ENCODE data around the gene HES4.

Gene HES4

GRCh38 chr1:1005774-1006304 lies 5.9 kb upstream of the HES4 start:
- H3K4me3 ChIP-seq (ENCODE audit: low read length) = no peak overlapping the region
- no peak overlapping the region for H2AFZ ChIP-seq (ENCODE audit: low read depth, low read length)
- no peaks in the 10 kb centered on the region for H3K9me3 ChIP-seq (ENCODE audit: low read length)
- peaks cover 29% of the 10 kb centered on the region for H3K4me1 ChIP-seq (ENCODE audit: insufficient read depth, low read length)
- peaks cover 2% of the 10 kb centered on the region for H3K36me3 ChIP-seq (ENCODE audit: insufficient read depth, low read length)
- H3K27me3 ChIP-seq (ENCODE audit: insufficient read depth, low read length) = no peaks in the 10 kb centered on the region

DNA sequence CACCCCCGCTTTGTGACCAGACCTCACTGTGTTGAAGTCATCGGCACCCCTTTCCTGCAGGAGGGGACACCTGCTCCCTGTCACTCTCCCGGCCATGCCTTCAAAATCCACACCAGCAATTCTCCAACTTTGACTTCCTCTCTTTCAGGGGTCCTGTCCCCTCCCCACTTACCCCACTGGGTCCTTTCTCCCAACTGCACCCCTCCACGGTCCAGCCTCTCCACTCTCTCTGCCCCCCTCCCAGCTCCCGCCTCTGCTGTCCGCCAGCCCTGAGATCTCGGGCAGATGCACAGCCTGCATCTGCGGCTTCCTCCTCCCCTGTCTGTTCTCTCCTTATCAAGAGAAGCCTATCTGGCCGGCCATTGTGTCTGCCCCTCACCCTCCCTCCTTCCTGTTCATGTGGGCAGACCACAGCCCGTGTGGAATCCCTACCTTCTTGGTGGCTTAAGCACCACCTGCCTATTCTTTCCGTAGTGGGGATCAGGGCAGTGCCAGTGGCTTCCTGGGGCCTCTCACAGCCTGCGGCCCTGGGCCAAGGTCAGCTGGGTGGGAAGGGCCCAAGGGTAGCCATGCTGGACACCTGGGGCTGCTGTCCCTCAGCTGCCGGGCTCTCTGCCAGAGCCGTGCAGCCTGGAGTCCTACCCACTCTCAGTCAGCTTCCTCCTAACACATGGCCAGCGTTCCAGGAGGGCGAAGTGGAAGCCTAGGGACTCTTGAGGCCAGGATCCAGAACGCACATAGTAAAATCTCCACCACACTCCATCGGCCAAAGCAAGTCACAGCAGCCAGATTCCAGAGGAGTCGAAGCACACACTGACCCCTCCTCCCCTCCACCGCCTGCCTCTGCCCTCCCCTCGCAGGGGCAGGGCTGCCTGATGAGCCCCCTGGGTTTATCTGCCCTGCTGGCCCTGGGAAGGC lies 5.1 kb upstream of the HES4 start:
- Histone ChIP-seq H3K9me3 (ENCODE audit: low read length) (no peaks in the 10 kb centered on the region), H2AFZ (ENCODE audit: low read depth, low read length) (no peak overlapping the region), H3K4me1 (ENCODE audit: insufficient read depth, low read length) (peaks cover 29% of the 10 kb centered on the region)

GRCh38 chr1:1004420-1004779 lies 4.5 kb upstream of the HES4 start:
- Histone ChIP-seq H3K4me3 (ENCODE audit: low read length) (no peak overlapping the region), H3K9me3 (ENCODE audit: low read length) (no peaks in the 10 kb centered on the region), H2AFZ (ENCODE audit: low read depth, low read length) (no peak overlapping the region), H3K36me3 (ENCODE audit: insufficient read depth, low read length) (peaks cover 2% of the 10 kb centered on the region), H3K4me1 (ENCODE audit: insufficient read depth, low read length) (peaks cover 29% of the 10 kb centered on the region), H3K27me3 (ENCODE audit: insufficient read depth, low read length) (no peaks in the 10 kb centered on the region)

More for the DNA sequence above, 5.1 kb upstream of the HES4 start:
- Histone ChIP-seq H3K4me3 (ENCODE audit: low read length) (peak overlapping the region; percentile 34), H3K36me3 (ENCODE audit: insufficient read depth, low read length) (peaks cover 2% of the 10 kb centered on the region), H3K27me3 (ENCODE audit: insufficient read depth, low read length) (no peaks in the 10 kb centered on the region)

GRCh38 chr1:1003618-1004419 lies 3.9 kb upstream of the HES4 start:
- peaks cover 29% of the 10 kb centered on the region for H3K4me1 ChIP-seq (ENCODE audit: insufficient read depth, low read length)
- no peak overlapping the region for H3K4me3 ChIP-seq (ENCODE audit: low read length)
- no peaks in the 10 kb centered on the region for H3K9me3 ChIP-seq (ENCODE audit: low read length)
- peaks cover 2% of the 10 kb centered on the region for H3K36me3 ChIP-seq (ENCODE audit: insufficient read depth, low read length)
- no peak overlapping the region for H2AFZ ChIP-seq (ENCODE audit: low read depth, low read length)
- no peaks in the 10 kb centered on the region for H3K27me3 ChIP-seq (ENCODE audit: insufficient read depth, low read length)

DNA sequence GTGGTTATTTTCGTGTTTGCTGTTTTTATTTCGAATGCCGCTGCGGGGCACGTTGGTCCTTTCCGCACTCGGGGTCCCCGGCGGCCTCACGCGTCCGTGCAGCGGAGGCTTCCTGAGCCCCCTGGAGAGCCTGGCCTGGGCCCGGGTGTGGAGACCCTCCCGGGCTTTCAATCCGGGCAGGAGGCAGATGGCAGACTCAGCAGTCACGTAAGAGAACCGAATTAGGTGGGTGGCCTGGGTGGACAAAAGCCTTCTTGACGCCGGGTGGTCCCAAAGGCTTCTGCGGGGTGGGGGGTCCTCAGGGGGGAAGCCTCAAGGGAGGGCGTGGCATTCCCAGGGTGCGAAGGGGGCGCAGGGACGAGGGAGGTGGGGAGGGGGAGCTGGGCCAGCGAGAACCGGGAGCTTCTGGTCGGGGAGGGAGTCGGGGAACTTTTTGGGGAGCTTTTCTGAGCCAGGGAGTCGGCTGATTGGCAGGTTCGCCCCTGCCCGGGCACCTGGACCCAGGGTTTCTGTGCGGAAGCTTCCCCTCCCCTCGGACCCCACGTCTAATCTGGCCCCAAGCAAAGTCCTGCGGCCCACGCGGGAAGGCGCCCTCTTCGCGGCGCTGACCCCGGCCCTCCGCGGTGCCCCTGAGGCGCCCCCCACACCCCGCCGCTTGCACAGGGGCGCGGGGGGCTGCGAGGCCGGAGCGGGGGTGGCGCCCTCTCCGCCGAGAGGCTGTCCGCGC lies 1.3 kb upstream of the HES4 start:
- H3K9me3 ChIP-seq (ENCODE audit: low read length) = no peaks in the 10 kb centered on the region
- no peak overlapping the region for H2AFZ ChIP-seq (ENCODE audit: low read depth, low read length)
- peaks cover 5% of the 10 kb centered on the region for H3K36me3 ChIP-seq (ENCODE audit: insufficient read depth, low read length)
- H3K27me3 ChIP-seq (ENCODE audit: insufficient read depth, low read length) = no peaks in the 10 kb centered on the region
- H3K4me1 ChIP-seq (ENCODE audit: insufficient read depth, low read length) = peaks cover 45% of the 10 kb centered on the region
- H3K4me3 ChIP-seq (ENCODE audit: low read length) = peak overlapping the region; percentile 52

DNA sequence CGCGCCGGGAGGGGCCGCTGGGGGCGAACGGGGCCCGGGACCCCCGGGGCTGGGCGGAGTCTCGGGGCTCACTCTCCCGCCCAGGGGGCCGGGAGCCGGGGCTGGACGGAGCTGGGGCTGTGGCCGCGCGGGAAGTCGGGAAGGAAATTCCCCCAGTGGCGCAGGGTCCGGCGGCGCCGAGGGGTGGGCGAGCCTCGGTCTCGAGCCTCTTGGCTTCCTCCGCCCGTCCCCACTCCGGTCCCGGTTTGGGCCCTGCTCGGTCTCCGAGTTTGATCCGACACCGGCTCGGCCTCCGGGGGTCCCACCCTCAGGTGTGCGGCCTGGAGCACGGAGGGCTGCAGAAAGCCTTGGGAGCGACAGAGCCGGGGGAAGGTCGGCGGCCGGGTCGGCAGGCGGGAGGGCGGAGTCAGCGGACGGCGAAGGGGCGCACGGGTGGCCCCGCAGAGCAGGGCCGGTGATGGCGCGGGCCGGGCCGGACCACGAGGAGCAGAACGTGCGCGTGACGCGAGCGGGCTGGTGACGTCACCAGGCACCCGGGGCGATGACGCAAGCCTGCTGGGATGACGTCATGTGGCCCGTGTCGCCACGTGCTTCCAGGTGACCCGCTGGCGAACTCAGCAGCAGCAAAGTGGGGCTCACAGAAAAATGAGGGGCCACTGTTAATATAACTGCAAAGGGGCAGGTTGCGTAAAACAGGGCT lies 610 bp upstream of the HES4 start:
- H2AFZ ChIP-seq (ENCODE audit: low read depth, low read length) = no peak overlapping the region
- peak overlapping the region; percentile 52 for H3K4me3 ChIP-seq (ENCODE audit: low read length)
- H3K27me3 ChIP-seq (ENCODE audit: insufficient read depth, low read length) = no peaks in the 10 kb centered on the region
- no peaks in the 10 kb centered on the region for H3K9me3 ChIP-seq (ENCODE audit: low read length)
- peaks cover 43% of the 10 kb centered on the region for H3K4me1 ChIP-seq (ENCODE audit: insufficient read depth, low read length)
- peaks cover 5% of the 10 kb centered on the region for H3K36me3 ChIP-seq (ENCODE audit: insufficient read depth, low read length)

DNA sequence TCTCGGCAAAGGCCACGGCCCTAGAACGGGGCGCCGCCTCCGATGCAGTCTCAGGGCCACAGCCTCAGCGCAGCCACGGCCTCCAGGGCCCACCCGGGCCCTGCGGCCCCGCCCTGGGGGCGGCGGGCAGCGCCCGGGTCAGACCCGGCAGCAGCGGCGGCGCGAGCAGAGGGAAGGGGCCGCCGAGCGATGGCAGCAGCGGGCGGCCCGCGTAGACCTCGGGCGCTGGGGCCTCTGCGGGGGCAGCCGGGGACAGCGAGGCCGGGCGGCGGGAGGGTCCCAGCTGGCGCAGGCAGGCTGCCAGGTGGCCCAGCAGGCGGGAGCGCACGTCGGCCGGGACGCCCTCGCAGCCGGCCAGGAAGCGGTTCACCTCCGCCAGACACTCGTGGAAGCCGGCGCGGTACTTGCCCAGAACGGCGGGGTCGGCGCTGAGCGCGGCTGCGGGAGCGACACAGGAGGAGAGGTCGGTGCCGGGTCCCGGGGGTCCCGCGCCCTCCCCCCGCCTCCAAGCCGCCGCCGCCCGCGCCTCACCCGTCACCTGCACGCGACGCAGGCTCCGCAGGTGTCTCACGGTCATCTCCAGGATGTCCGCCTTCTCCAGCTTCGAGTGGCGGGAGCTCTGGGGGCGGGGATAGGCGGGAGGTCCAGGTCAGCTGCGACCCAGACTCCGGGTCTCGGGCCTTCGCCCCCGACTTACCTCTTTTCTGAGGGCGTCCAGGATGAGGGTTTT lies 737 bp downstream of the HES4 start:
- Histone ChIP-seq H2AFZ (ENCODE audit: low read depth, low read length) (no peak overlapping the region), H3K4me1 (ENCODE audit: insufficient read depth, low read length) (peaks cover 29% of the 10 kb centered on the region), H3K36me3 (ENCODE audit: insufficient read depth, low read length) (peaks cover 5% of the 10 kb centered on the region), H3K9me3 (ENCODE audit: low read length) (no peaks in the 10 kb centered on the region), H3K27me3 (ENCODE audit: insufficient read depth, low read length) (no peaks in the 10 kb centered on the region), H3K4me3 (ENCODE audit: low read length) (peak overlapping the region; percentile 52)

DNA sequence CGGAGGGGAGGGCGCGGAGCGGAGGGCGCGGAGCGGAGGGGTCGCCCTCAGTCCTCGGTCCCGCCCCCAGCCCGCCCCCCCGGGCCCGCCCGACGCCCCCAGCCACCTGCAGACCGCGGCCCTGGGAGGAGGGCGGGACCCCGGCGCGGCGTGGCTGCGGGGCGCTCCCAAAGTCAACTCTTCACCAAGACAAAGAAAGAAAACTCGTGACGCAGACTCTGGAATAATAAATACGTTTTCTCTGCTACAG lies 1.2 kb downstream of the HES4 start:
- Histone ChIP-seq H3K4me1 (ENCODE audit: insufficient read depth, low read length) (peaks cover 25% of the 10 kb centered on the region), H3K4me3 (ENCODE audit: low read length) (peak overlapping the region; percentile 52), H3K27me3 (ENCODE audit: insufficient read depth, low read length) (no peaks in the 10 kb centered on the region), H2AFZ (ENCODE audit: low read depth, low read length) (no peak overlapping the region), H3K36me3 (ENCODE audit: insufficient read depth, low read length) (peaks cover 5% of the 10 kb centered on the region), H3K9me3 (ENCODE audit: low read length) (no peaks in the 10 kb centered on the region)

- no peak overlapping the region for H2AFZ ChIP-seq (ENCODE audit: low read depth, low read length)
- peaks cover 21% of the 10 kb centered on the region for H3K4me1 ChIP-seq (ENCODE audit: insufficient read depth, low read length)
- H3K27me3 ChIP-seq (ENCODE audit: insufficient read depth, low read length) = no peaks in the 10 kb centered on the region
- peaks cover 5% of the 10 kb centered on the region for H3K36me3 ChIP-seq (ENCODE audit: insufficient read depth, low read length)
- peak overlapping the region; percentile 52 for H3K4me3 ChIP-seq (ENCODE audit: low read length)
- peaks cover 2% of the 10 kb centered on the region for H3K9me3 ChIP-seq (ENCODE audit: low read length)
These were observed 1.7 kb downstream of the HES4 start for GRCh38 chr1:997993-998744.

DNA sequence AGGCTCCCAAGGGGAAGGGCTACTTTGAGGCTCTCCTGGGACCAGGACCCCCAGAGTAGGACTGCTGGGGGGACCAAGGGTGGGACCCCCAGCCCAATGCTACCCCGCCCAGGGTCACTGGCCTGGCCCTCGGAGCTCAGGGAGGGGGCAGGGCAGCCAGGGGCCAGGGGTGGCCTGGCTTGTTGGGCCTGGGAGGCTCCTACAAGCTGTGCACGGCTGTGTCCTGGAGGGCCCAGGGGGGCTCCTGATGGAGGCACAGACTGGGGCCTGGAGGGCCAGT lies 2.2 kb downstream of the HES4 start:
- Histone ChIP-seq H3K36me3 (ENCODE audit: insufficient read depth, low read length) (peaks cover 3% of the 10 kb centered on the region), H3K4me3 (ENCODE audit: low read length) (no peak overlapping the region)

GRCh38 chr1:996851-997712 lies 2.8 kb downstream of the HES4 start:
- Histone ChIP-seq H3K36me3 (ENCODE audit: insufficient read depth, low read length) (peaks cover 3% of the 10 kb centered on the region), H3K9me3 (ENCODE audit: low read length) (peaks cover 8% of the 10 kb centered on the region), H3K4me1 (ENCODE audit: insufficient read depth, low read length) (peaks cover 21% of the 10 kb centered on the region), H2AFZ (ENCODE audit: low read depth, low read length) (no peak overlapping the region), H3K27me3 (ENCODE audit: insufficient read depth, low read length) (no peaks in the 10 kb centered on the region), H3K4me3 (ENCODE audit: low read length) (no peak overlapping the region)

More for the DNA sequence above, 2.2 kb downstream of the HES4 start:
- Histone ChIP-seq H3K4me1 (ENCODE audit: insufficient read depth, low read length) (peaks cover 21% of the 10 kb centered on the region), H2AFZ (ENCODE audit: low read depth, low read length) (no peak overlapping the region), H3K9me3 (ENCODE audit: low read length) (peaks cover 6% of the 10 kb centered on the region), H3K27me3 (ENCODE audit: insufficient read depth, low read length) (no peaks in the 10 kb centered on the region)

Data from neuron (in vitro differentiated cells).